Measurements from ENCODE around the gene ABHD2.

Gene ABHD2

DNA sequence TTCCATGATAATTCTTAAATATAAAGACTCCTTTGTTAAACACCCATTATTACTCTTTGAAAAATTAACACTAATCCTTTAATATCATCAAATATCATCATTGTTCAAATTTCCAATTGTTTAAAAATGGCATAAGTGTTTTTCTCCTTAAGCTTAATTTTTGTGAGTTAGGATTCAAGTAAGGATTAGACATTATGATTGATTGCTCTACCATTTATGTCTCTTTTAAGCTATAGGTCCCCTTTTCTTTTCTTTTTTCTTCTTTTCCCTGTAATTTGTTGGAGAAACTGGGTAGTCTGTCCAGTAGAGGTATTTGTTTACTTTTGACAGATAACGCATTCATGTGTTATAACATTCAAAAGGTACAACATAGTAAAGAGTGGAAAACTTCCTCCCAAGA, 9.1 kb downstream of the ABHD2 start:
- H3K36me3 ChIP-seq (replicated peaks; ENCODE audit: insufficient read depth, low read length) = peaks cover 6% of the 10 kb centered on the region; the same call in 1 of the 2 replicates

DNA sequence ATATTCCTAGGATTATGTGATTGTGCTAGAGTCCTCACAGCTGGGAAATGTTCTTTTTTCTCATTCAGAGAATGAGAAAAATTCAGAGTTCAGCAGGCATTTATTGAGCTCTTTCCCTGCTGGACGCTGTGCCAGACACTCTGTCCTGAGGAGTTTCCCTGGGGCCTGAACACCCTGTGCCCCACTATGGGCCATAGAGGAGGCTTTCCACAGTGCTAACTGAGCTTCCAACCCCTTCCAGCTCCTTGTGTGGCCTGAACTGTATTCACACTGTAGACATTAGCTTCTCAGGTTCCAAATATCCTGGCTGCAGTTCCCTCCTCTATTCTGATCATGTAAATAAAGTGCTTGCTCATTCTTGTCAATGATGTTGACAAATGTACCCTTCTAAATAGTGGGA, 10.0 kb downstream of the ABHD2 start:
- no peak for DNase-seq
- H3K36me3 ChIP-seq (replicated peaks; ENCODE audit: insufficient read depth, low read length) = peaks cover 6% of the 10 kb centered on the region; the same call in 1 of the 2 replicates
- H3K9ac ChIP-seq (ENCODE audit: low read length) = no peak overlapping the region
- H3K27me3 ChIP-seq (replicated peaks; ENCODE audit: insufficient read depth, low read length) = no peaks in the 10 kb centered on the region
- TF ChIP-seq EZH2 (optimal IDR thresholded peaks at IDR 0.05; ENCODE audit: low read depth, low read length) (no peak), EZH2phosphoT487 (IDR thresholded peaks at IDR 0.05; ENCODE audit: low read length) (no peak)
- TF ChIP-seq, protein P1, sequence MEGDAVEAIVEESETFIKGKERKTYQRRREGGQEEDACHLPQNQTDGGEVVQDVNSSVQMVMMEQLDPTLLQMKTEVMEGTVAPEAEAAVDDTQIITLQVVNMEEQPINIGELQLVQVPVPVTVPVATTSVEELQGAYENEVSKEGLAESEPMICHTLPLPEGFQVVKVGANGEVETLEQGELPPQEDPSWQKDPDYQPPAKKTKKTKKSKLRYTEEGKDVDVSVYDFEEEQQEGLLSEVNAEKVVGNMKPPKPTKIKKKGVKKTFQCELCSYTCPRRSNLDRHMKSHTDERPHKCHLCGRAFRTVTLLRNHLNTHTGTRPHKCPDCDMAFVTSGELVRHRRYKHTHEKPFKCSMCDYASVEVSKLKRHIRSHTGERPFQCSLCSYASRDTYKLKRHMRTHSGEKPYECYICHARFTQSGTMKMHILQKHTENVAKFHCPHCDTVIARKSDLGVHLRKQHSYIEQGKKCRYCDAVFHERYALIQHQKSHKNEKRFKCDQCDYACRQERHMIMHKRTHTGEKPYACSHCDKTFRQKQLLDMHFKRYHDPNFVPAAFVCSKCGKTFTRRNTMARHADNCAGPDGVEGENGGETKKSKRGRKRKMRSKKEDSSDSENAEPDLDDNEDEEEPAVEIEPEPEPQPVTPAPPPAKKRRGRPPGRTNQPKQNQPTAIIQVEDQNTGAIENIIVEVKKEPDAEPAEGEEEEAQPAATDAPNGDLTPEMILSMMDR (IDR thresholded peaks at IDR 0.05; ENCODE audit: low read length) = no peak
- no peak overlapping the region for H3K4me2 ChIP-seq (ENCODE audit: low read depth, low read length)
- no peaks in the 10 kb centered on the region for H4K20me1 ChIP-seq (ENCODE audit: insufficient read depth, low read length)
- H3K4me3 ChIP-seq (ENCODE audit: low read length) = no peak overlapping the region
- H3K4me1 ChIP-seq (ENCODE audit: low read length) = peaks cover 19% of the 10 kb centered on the region
- H2AFZ ChIP-seq (ENCODE audit: low read length) = no peak overlapping the region
- H3F3A ChIP-seq (ENCODE audit: insufficient read depth, low read length) = peaks cover 5% of the 10 kb centered on the region
- no peaks in the 10 kb centered on the region for H3K9me3 ChIP-seq (replicated peaks; ENCODE audit: insufficient read depth, low read length)
- no peaks in the 10 kb centered on the region for H3K9me2 ChIP-seq (replicated peaks; ENCODE audit: insufficient read depth, low read length)
- H3K27ac ChIP-seq (ENCODE audit: low read length) = no peak overlapping the region
- peaks cover 95% of the 10 kb centered on the region for H3K79me2 ChIP-seq (ENCODE audit: low read length)

More for the DNA sequence above, 9.1 kb downstream of the ABHD2 start:
- Histone ChIP-seq H3K4me3 (ENCODE audit: low read length) (no peak overlapping the region), H3K4me1 (ENCODE audit: low read length) (peaks cover 10% of the 10 kb centered on the region), H3K9me3 (replicated peaks; ENCODE audit: insufficient read depth, low read length) (no peaks in the 10 kb centered on the region), H3F3A (ENCODE audit: insufficient read depth, low read length) (peaks cover 4% of the 10 kb centered on the region; the same call in 1 of the 2 replicates), H3K9ac (ENCODE audit: low read length) (no peak overlapping the region), H3K27ac (ENCODE audit: low read length) (no peak overlapping the region), H4K20me1 (ENCODE audit: insufficient read depth, low read length) (no peaks in the 10 kb centered on the region), H2AFZ (ENCODE audit: low read length) (no peak overlapping the region), H3K9me2 (replicated peaks; ENCODE audit: insufficient read depth, low read length) (no peaks in the 10 kb centered on the region), H3K4me2 (ENCODE audit: low read depth, low read length) (no peak overlapping the region), H3K79me2 (ENCODE audit: low read length) (peaks cover 95% of the 10 kb centered on the region), H3K27me3 (replicated peaks; ENCODE audit: insufficient read depth, low read length) (no peaks in the 10 kb centered on the region)
- TF ChIP-seq EZH2phosphoT487 (IDR thresholded peaks at IDR 0.05; ENCODE audit: low read length) = no peak
- TF ChIP-seq, protein P1 (IDR thresholded peaks at IDR 0.05; ENCODE audit: low read length) = no peak
- no peak for TF ChIP-seq EZH2 (optimal IDR thresholded peaks at IDR 0.05; ENCODE audit: low read depth, low read length)
- no peak for DNase-seq

DNA sequence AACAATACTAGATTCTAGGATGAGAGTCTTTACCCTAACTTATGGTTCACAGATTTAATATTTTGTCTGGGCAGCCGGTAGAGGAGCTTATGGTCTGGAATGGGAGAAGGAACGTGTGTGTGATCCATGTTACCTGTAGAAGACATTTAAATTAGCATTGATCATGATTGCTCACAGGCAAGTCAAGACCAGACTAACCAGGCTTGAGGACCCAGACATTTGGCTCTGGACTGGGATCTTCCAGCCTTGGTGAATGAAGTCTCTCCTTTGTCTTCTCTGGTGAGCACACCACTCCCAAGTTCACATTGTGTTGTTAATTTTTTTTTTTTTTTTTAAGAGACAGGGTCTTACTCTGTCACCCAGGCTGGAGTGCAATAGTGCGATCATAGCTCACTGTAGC, 11.7 kb downstream of the ABHD2 start:
- H3K9me3 ChIP-seq (replicated peaks; ENCODE audit: insufficient read depth, low read length) = no peaks in the 10 kb centered on the region
- H3K36me3 ChIP-seq (replicated peaks; ENCODE audit: insufficient read depth, low read length) = peaks cover 6% of the 10 kb centered on the region; the same call in 1 of the 2 replicates
- H3K27me3 ChIP-seq (replicated peaks; ENCODE audit: insufficient read depth, low read length) = no peaks in the 10 kb centered on the region
- no peak for DNase-seq
- H2AFZ ChIP-seq (ENCODE audit: low read length) = no peak overlapping the region
- no peaks in the 10 kb centered on the region for H3K9me2 ChIP-seq (replicated peaks; ENCODE audit: insufficient read depth, low read length)
- peaks cover 35% of the 10 kb centered on the region for H3K4me1 ChIP-seq (ENCODE audit: low read length)
- H4K20me1 ChIP-seq (ENCODE audit: insufficient read depth, low read length) = no peaks in the 10 kb centered on the region
- H3K4me3 ChIP-seq (ENCODE audit: low read length) = no peak overlapping the region
- TF ChIP-seq EZH2 (optimal IDR thresholded peaks at IDR 0.05; ENCODE audit: low read depth, low read length) (no peak), EZH2phosphoT487 (IDR thresholded peaks at IDR 0.05; ENCODE audit: low read length) (no peak)
- TF ChIP-seq, protein P1 (IDR thresholded peaks at IDR 0.05; ENCODE audit: low read length) = no peak
- no peak overlapping the region for H3K4me2 ChIP-seq (ENCODE audit: low read depth, low read length)
- no peak overlapping the region for H3K27ac ChIP-seq (ENCODE audit: low read length)
- H3K9ac ChIP-seq (ENCODE audit: low read length) = no peak overlapping the region
- H3K79me2 ChIP-seq (ENCODE audit: low read length) = peaks cover 90% of the 10 kb centered on the region
- peaks cover 22% of the 10 kb centered on the region for H3F3A ChIP-seq (ENCODE audit: insufficient read depth, low read length)

Measured in MM.1S (cell line).